Effector CD8-positive, alpha-beta T cell (primary cell): ENCODE measurements around the gene RNF144A.

ENCODE experiments used
- DNase-seq: peaks from one replicate; lab custom pipeline; 2025; lab: John Stamatoyannopoulos, UW

RNF144A gene

DNA sequence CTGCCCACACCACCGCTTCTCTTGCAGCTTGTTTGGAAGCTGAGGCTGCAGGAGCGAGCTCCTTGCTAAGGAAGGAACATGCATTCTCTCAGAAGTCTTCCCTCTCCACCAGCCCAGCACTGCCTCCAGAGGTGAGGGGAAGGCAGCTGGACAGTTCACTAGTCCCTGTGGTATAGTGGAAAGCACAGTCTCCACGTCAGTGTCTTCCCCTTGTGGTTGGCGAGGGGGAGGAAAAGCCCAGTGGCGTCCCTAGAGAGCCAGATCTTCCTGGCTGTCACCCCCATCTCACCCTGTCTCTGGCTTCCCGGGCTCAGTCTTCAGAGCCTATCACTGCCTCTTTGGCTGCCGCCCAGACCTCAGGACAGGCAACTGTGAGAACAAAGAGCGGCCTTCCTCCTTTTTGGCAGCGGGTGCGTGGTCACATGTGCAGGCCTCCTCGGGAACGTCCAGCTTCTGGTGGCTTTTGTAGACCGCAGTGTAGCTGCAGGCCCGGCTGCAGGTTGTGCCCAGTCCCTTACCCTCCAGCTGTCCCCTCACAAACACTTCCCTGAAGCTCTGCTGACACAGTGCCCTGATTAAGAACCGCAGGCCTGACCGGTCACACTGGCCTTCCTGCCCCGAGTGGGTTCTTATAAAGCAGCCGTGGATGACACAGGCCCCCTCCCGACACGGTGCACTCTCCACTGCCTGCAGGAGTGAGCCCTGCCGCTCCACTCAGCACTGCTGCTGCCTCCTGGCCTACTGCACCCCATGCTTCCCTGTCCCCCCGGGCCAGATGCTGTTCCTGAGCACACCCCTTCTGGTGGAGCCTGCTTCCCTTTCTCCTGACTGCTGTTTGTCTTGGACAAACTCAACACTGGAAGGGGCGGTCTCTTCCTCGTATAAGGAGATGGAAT is 90.9 kb downstream of the RNF144A start:
- DNase-seq, result no peak

DNA sequence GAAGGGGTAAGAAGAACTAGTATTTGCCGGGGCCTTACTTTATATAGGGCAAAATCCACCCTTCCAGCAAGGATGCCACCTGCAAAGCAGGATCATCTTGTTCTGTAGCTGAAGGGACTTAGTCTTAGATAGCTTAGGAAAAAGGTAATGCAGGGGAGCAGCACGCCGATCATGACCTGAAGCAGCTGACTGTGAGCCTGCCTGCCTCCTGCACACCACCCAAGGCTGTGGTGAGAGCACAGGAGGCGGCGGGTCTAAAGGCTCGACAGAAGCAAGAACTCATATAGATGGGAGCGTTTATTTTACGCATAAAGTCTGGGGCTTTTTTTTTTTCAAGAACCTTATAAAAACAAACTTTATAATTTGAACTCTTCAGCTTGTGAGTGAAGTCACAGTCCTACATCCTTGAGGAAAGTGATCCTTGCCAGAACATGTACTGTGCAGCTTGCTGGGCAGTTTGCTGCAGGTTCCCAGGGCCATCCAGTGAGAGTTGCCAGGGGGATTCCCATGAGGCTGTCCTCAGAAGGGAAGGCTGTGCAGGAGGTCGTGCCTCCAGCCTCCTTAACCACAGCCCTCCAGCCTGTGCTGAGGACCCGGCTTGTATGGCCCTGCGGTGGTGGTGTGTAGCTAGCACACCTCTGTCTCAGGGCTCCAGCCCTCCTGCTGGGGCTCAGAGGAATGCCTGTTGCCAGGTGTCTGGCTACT is 92.1 kb downstream of the RNF144A start:
- no peak for DNase-seq

DNA sequence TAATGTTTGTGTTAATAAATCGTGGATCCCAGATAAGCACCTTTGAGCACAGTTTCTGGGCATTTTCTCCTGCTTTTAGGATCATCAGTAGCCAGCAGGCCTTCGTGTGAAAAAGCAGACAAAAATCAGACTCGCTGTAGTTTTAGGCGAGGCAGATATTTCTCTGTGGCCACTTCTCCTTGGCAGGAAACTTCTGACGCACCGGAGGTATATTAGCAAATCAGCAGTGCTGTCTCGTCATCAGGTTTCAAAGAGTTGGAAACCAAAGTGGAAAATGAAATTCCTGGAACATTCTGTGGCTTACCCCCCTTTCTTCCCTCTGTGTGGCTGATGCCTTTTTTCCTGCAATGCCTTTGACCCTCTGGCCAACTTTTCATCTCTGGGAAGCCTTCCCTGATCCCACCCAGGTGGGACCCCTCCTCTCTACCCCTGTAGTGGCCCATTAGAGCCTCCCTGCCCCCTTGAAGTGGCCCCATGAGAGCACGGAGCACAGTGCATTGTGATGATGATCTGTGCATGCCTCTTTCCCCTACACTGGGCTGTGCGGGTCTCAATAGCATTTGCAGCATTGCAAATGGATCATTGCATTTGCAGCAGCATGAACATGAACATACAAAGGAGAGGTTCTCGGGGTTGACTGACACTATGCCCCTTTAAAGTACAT is 93.3 kb downstream of the RNF144A start:
- no peak for DNase-seq

DNA sequence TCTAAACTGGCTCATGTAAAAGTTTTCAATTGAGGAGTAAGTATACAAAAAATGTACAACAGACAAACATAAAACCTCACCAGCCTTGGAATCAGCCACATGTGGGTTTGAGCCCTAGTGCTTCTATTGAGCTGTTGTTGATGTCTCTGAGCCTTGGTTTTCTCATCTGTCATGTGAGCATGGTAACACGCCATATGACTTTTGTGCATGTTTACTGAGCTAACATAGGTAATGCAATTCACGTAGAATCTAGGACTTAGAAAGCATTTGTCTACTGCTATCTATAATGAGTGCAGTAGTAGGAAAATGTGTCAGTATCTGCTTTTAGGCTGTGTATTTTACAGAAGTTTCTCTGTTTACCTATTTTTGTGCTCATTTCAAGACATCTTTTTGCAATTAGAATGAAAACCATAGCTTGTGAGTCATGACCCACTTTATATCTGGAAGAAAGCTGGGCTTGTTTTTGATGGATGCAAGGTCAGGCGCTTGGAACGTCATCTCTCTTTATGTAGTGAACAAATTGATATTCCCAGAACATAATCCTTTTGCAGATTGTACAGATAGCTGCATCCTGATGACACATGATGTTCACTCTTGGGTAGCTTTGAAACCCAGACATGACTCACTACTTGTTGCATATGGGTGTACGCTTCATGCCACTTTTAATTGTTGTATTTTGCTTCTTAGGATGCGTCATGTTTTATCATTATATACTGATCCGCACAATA is 94.3 kb downstream of the RNF144A start:
- DNase-seq, result no peak

DNA sequence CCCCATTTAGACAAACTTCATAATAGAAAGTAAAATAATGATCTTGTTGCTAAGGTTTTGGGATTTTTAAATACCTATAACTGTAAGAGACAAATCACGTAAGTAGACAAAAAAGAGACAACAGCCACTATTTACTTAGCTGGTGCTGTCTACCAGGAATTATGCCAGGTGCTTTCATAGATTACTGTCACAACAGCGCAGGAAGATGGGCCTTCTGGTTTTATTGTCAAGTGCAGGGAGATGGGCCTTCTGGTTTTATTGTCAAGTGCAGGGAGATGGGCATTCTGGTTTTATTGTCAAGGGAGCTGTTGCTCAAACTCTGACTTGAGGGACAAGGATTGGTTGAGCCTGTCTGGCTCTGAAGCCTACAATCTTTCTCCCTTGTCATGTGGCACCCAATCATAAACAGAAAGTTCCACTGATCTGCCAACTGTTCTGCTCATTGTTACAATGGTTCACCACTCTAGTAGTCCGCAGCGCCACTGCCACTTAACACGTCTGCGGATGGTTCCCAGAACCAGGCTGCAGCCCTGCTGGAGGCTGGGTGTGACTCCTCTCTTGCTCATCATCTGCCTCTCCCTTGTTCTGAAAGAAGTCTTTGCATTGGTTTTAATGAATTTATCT is 95.0 kb downstream of the RNF144A start:
- no peak for DNase-seq

DNA sequence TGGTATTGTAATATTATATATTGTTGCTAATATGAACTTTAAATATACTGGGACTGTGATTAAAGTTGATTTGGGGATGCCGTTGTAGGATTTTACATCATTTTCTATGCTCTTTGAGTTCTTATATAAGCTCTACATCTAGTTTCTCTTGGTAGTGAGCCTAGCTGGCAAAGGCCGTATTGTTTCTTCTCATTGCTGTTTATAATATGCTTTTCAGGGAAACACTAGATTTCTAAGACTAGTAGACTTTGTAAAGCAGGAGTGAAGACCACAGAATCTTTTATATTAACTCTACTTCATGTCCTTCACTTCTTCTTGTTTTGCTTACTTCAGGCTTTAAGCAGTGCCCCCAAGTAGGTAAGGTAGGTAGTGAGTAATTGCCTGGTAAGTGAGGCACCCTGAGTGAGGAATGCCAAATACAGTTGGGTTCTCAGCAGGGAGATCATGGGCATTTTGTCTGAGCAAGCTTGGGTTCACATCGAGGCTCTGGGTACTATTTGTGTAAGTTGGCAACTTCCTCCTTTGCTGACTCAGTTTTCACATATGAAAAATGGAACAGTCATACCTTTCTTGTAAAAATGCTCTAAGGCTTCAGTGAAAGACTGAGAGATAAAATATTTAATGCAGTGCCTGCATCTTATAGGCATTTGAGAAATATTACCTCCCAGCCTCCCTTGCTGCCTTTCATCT is 96.4 kb downstream of the RNF144A start:
- no peak for DNase-seq

DNA sequence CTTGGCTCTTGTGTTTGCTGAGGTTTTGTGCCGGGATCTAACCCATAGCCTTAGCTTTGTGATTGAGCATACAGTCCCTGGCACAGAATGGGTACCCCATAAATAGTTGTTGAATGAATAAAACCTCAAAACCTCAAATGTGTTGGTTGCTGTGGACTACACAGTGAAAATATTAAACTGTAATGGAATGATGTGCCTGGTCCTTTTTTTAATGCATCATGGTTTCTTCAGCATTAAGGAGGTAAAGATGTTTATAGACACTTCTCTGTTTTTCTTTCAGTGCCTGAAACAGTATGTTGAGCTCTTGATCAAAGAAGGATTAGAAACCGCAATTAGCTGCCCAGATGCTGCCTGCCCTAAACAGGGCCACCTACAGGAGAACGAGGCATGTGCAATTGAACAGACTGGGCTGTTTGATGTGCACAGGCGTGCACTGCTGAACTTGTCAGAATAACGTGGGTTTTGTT is 97.0 kb downstream of the RNF144A start:
- no peak for DNase-seq

DNA sequence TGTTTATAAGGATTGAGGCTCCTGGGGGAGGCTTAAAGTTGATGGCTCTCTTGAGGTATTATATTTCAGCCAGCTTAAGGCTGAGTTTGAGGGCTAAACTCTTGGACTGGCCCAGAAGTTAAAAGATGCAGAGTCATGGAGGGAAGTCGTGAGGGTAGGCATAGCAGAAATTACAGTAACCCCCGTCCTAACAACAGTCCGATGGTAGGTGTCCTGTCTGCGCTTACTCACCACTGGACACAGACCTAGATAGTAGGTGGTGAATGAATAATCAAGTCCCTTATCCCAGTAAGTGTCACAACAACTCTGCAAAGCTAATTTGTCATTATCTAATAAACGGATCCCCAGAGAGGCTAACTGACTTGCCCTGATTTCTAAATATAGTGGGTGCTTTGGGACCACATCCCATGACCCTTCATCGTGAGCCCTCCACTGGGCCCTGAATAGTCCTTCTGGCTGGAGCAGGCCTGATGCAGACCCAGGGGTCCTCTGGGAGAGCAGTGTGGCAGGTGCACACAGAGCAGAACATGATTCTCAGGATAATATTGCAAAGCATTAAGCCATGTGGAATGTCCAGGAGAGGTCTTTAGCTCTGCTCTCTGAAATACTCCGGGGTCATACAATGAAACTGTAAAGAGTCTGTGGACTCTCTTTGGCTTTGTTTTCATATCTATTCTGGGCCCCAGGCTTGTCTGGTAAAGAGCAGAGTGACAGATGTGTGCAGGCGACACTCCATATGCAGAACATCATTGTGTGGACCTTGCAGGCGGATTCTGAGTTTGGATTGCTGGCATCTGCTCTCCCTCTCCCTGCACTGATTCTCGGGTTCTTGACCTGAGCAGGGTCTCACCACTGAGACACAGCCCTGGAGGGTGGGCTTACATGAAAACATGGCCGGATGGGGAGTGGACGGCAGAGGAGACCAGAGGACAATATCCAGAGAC is 98.1 kb downstream of the RNF144A start:
- DNase-seq, result no peak

DNA sequence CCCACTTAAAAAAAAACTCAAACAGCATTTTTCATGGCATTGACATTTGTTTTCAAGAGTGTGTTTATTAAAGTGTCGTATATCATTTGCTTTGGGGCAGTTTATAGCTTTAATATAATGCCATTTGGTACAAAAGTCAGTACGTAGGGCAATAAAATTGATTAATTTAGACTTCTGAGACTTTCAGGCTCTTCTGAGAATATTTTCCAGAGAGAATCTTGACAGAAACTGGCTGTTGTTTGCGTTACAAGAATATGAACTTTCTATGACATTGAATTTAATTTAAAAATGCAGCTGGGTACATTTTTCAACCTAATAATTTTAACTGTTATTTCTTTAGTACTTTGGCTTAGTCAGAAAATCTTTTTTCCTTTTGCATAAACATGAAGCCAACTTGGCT is 98.9 kb downstream of the RNF144A start:
- DNase-seq, result no peak

DNA sequence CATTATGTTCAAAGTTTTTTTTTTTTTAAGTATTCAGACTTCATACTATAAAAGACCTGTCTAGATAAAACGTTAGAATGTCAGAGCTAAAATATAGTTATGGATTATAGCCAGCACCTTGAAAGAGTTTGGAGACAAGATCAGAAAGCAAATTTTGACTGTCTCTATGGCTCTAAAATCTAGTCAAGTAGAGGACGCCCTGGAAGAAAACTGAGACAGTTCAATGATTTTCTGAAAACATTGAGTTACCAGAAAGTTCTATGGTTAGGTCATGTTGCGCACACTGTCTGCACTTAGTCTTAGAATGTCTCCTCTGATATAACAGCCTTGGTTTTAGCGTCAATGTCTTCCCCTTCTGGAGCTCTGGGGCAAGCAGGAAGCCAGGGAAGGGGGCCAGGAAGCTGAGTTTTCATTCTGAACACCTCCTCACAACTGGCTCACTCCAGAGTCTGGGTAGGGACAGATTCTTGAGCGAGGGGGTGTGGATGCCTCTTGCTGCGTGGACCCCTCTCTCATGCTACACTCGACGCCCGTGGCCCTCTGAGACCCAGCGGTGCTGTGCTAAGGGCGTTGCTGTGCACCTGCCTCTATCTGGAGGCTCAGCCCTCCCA is 99.5 kb downstream of the RNF144A start:
- no peak for DNase-seq

DNA sequence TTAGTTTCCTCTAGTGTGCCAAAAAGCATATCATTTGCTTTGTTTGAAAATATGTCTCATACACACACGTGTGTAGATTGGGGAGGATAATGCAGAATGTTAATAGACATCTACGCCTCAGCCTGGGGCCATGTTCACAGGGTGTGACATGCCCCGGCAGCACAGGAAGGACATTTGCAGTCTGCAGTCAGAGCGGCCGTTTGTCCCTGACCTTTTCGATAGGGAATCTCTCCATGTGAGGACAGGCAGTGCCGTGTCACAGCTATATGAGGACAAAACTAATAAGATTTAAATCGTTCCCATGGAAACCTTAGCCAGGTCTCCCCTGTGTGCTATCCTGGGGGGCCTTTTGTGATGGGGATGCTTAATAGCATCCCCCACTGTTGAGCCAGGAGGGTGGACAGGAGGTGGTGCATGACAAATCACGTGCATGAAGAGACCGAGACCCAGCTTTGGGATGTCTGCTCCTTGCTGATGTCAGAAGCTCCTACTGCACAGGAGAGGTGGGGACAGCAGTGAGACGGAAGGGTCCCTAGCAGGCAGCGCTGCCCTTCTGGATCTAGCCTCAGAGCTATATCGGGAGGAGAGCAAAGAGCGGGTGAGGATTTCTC is 100.6 kb downstream of the RNF144A start:
- DNase-seq, result no peak

DNA sequence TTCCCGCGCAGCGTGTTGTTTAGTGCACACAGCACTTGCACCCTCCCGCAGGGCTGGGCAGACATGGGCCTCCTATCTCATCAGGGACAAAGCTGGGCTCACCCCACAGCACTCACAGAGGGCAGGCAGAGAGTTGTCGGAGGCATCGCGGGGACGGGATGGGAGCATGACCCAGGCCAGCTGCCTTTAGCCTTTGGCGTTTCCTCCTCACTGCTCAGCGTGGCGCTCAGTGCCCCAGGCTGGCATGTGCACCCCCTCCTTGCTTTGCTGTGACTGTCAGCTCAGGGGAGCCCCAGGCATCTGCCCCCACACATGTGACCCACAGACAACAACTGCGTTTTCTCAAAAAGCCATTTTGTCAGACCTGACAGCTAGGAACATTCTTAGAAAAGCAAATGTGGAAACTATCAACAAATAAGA is 101.1 kb downstream of the RNF144A start:
- no peak for DNase-seq

DNA sequence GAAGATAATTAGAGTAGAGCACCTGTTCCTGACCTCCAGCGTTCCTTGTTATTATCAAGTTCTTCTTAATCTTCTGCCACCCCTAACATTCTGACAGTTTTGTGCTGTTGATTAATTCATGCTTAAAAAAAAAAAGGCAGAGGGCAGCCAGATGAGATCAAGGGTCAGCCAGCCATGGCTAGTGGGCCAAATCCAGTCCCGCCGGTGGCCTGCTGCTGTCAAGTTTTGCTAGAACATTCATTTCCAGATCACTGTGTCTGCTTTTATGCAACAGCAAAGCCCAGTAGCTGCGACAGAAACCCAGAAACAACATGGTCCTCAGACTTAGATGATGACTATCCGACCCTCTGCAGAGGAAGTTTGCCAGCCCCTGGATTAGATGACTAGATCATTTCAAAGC is 101.6 kb downstream of the RNF144A start:
- DNase-seq, result no peak

DNA sequence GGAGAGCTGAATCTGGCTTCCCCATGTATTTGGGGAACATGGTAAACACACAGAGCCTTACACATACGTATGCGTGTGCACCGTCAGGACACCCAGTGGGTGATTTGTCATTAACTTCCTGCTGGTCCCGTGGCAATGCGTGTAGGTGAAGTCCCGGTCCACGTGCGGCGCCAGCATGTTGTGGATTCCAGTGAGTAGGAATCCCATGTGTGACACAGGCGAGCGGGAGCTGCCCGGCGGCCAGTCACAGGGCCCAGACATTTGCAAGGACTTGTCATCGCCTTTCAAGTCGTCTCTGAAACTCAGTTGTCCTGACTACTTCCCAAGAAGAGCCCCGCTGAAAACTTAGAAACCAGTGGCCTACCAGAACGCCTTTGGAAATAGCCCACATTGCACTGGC is 102.0 kb downstream of the RNF144A start:
- no peak for DNase-seq

DNA sequence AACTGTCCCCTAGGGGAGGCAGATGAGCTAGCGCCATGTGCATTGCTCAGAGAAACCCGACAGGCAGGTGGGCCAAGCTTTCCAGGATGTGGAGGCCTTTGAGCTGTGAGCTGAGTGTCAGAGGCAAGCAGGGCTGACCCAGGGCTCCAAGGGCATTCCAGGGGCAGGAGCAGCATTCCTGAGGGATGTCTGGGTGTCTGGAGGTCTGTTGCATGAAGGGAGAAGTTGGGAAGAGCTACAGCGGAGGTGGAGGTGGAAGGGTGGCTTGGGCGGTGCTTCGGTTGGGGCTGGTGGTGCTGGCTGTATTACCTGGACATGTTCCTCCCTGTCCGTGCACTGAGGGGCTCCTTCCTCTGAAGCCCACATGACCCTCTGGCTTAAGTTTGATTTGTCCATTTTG is 102.8 kb downstream of the RNF144A start:
- no peak for DNase-seq

DNA sequence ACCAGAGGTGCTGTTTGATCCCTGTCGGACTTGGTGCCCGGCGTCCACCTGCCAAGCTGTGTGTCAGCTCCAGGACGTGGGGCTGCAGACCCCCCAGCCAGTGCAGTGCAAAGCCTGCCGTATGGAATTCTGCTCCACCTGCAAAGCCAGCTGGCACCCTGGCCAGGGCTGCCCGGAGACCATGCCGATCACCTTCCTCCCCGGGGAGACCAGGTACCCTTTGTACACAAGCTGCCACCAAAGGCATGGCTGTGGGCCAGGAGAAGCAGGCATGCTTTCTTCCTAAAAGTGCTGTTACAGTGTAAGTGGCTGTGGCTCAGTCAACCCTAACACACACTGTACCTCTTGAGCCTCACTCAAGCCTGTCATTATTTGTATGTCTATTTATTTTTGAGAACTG is 103.3 kb downstream of the RNF144A start:
- DNase-seq, result no peak

DNA sequence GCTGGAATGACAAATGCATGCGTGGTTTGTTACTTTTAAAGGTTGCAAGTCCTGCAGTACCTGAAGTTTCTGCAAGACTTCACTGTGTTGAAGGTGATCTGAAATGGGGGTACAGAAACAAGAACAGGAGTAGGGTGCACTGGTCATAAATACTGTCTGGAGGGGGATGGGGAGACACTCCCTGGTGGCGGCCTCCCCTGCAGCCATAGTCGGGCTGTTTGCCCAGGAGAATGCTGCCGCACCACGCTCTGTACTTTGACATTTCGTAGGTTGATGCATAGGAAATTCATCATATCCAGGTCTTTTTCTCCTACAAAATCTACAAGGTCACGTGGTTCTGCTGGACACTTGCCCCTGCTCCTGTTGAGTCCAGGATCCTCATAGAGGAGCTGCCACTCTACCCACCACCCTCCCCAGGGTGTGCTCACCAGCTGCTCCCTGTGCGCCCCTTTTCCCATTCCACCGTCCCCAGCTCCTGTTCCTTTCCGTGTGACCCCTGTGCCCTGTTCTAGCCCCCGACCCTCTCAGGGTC is 103.8 kb downstream of the RNF144A start:
- DNase-seq, result no peak
